Smooth muscle cell (in vitro differentiated cells): ENCODE results near the gene ENTR1. TPM values are rescaled to one million over a fixed set of nuclear protein-coding genes. Genes with fewer than 3 reads are reported as not detected.

Experiments
- DNase-seq: peaks from one replicate; lab custom pipeline; 2025; ENCODE audit not compliant: unreplicated experiment; lab: John Stamatoyannopoulos, UW
- H2AFZ ChIP-seq: fragments of 200-600 bp; sonication (generic); 2 replicates; pipeline ENCODE4 v1.6.0; 2016; ENCODE audit warnings: antibody characterized with exemption, low read depth, mild to moderate bottlenecking
- H3F3A ChIP-seq: fragments of 200-600 bp; sonication (generic); 2 replicates; pipeline ENCODE4 v1.6.0; 2017; ENCODE audit warnings: antibody characterized with exemption, low read depth
- H3K27ac ChIP-seq: fragments of 200-600 bp; sonication (generic); 2 replicates; pipeline ENCODE4 v1.5.1; 2016; ENCODE audit warnings: low read depth, mild to moderate bottlenecking
- H3K27me3 ChIP-seq: fragments of 200-600 bp; sonication (generic); 2 replicates; pipeline ENCODE4 v1.6.1; 2016; ENCODE audit warnings: low read depth, mild to moderate bottlenecking
- H3K36me3 ChIP-seq: fragments of 200-600 bp; sonication (generic); 2 replicates; pipeline ENCODE4 v1.5.1; 2016; ENCODE audit warnings: low read depth
- H3K4me1 ChIP-seq: fragments of 200-600 bp; sonication (generic); 2 replicates; pipeline ENCODE4 v1.5.1; 2016; ENCODE audit warnings: low read depth
- H3K4me2 ChIP-seq: fragments of 200-600 bp; sonication (generic); 2 replicates; pipeline ENCODE4 v1.6.0; 2016; ENCODE audit warnings: mild to moderate bottlenecking
- H3K4me3 ChIP-seq: fragments of 200-600 bp; sonication (generic); 2 replicates; pipeline ENCODE4 v1.5.1; 2016; ENCODE audit warnings: mild to moderate bottlenecking
- H3K79me2 ChIP-seq: fragments of 200-600 bp; sonication (generic); 2 replicates; pipeline ENCODE4 v1.6.0; 2016; ENCODE audit warnings: low read depth, mild to moderate bottlenecking
- H3K9ac ChIP-seq: fragments of 200-600 bp; sonication (generic); 2 replicates; pipeline ENCODE4 v1.6.0; 2016; ENCODE audit warnings: low read depth
- H3K9me3 ChIP-seq: fragments of 200-600 bp; sonication (generic); replicated peaks from 2 replicates; pipeline ENCODE4 v1.5.1; 2016; ENCODE audit warnings: low read depth
- H4K20me1 ChIP-seq: fragments of 200-600 bp; sonication (generic); 2 replicates; pipeline ENCODE4 v1.6.0; 2016; ENCODE audit warnings: low read depth
- CTCF ChIP-seq: fragments of 200-600 bp; sonication (generic); IDR thresholded peaks from 2 replicates; pipeline ENCODE4 v1.5.1; 2017; ENCODE audit warnings: borderline replicate concordance, mild to moderate bottlenecking, antibody characterized with exemption; ENCODE audit not compliant: insufficient read depth, poor library complexity, severe bottlenecking
- WGBS: methylation state at CpG from one replicate; pipeline ENCODE4 v1.1.7; 2016; ENCODE audit warnings: low lambda C conversion rate; 5-methylcytosine and 5-hydroxymethylcytosine counted together
- polyA plus RNA-seq: library from polyadenylated mRNA; unstranded; fragments of >200 nt; fragmentation: Nextera tagmentation; extraction: Ambion mirVana; gene quantifications from 2 replicates; pipeline ENCODE4 v1.2.1, GENCODE V29; 2016
- total RNA-seq: library from RNA; depleted of rRNA; stranded (reverse); fragments of >200 nt; gene quantifications from 2 replicates; pipeline ENCODE4 v1.2.3, GENCODE V29; 2014

Gene ENTR1
- total and polyA plus RNA-seq, 2 experiments from 2014 or later = 25.4 to 28.9 TPM

- WGBS = 96% methylated on average over 16 of the region's 17 CpGs
- H4K20me1 ChIP-seq = no peaks in the 10 kb centered on the region
- no peaks in the 10 kb centered on the region for H3K27me3 ChIP-seq
- no peaks in the 10 kb centered on the region for H3K36me3 ChIP-seq
- H3K4me2 ChIP-seq = no peak overlapping the region
- no peaks in the 10 kb centered on the region for H3K79me2 ChIP-seq
- H2AFZ ChIP-seq = no peak overlapping the region
- no peaks in the 10 kb centered on the region for H3K4me1 ChIP-seq
- no peak overlapping the region for H3K4me3 ChIP-seq
- H3K27ac ChIP-seq = no peak overlapping the region
- H3K9me3 ChIP-seq = no peaks in the 10 kb centered on the region
- TF ChIP-seq CTCF = no peak
- no peak for DNase-seq
- H3F3A ChIP-seq = no peaks in the 10 kb centered on the region
- no peak overlapping the region for H3K9ac ChIP-seq
These were observed 30.0 kb downstream of the ENTR1 start for GRCh38 chr9:136380381-136380780.

- Histone ChIP-seq H3K79me2 (no peaks in the 10 kb centered on the region), H4K20me1 (no peaks in the 10 kb centered on the region), H3K27me3 (no peaks in the 10 kb centered on the region), H3K36me3 (no peaks in the 10 kb centered on the region), H3K9ac (no peak overlapping the region), H3K4me2 (no peak overlapping the region), H3K4me3 (no peak overlapping the region), H3F3A (no peaks in the 10 kb centered on the region), H3K9me3 (no peaks in the 10 kb centered on the region), H3K27ac (no peak overlapping the region), H2AFZ (no peak overlapping the region), H3K4me1 (no peaks in the 10 kb centered on the region)
- TF ChIP-seq CTCF = no peak
- no peak for DNase-seq
- over 99% methylated on average over 11 of the region's 11 CpGs for WGBS
These were observed 30.5 kb downstream of the ENTR1 start for GRCh38 chr9:136379891-136380290.

GRCh38 chr9:136379401-136379800 lies 31.0 kb downstream of the ENTR1 start:
- Histone ChIP-seq H3K27me3 (no peaks in the 10 kb centered on the region), H3K4me1 (no peaks in the 10 kb centered on the region), H3F3A (no peaks in the 10 kb centered on the region), H3K4me3 (no peak overlapping the region), H3K4me2 (no peak overlapping the region), H4K20me1 (no peaks in the 10 kb centered on the region), H3K9me3 (no peaks in the 10 kb centered on the region), H3K27ac (no peak overlapping the region), H3K9ac (no peak overlapping the region), H3K79me2 (no peaks in the 10 kb centered on the region), H3K36me3 (no peaks in the 10 kb centered on the region), H2AFZ (no peak overlapping the region)
- DNase-seq = no peak
- TF ChIP-seq CTCF = no peak
- 96% methylated on average over 11 of the region's 11 CpGs for WGBS

GRCh38 chr9:136379003-136379287 lies 31.5 kb downstream of the ENTR1 start:
- H3K27ac ChIP-seq = no peak overlapping the region
- no peak overlapping the region for H3K9ac ChIP-seq
- no peaks in the 10 kb centered on the region for H4K20me1 ChIP-seq
- H3K79me2 ChIP-seq = no peaks in the 10 kb centered on the region
- no peaks in the 10 kb centered on the region for H3K4me1 ChIP-seq
- H3K4me2 ChIP-seq = no peak overlapping the region
- no peak for TF ChIP-seq CTCF
- no peak overlapping the region for H3K4me3 ChIP-seq
- no peak overlapping the region for H2AFZ ChIP-seq
- no peak for DNase-seq
- no peaks in the 10 kb centered on the region for H3F3A ChIP-seq
- no peaks in the 10 kb centered on the region for H3K27me3 ChIP-seq
- WGBS = 97% methylated on average over 18 of the region's 18 CpGs
- H3K9me3 ChIP-seq = no peaks in the 10 kb centered on the region
- no peaks in the 10 kb centered on the region for H3K36me3 ChIP-seq
